ENCODE results near the gene ATIC.

Gene ATIC

GRCh38 chr2:215392164-215392563 is 80.3 kb downstream of the ATIC start:
- TF ChIP-seq CTCF (IDR thresholded peaks at IDR 0.05; ENCODE audit: borderline replicate concordance, control extremely low read depth, extremely low read depth, insufficient read depth, missing control alignments) = no peak
- DNase-seq (ENCODE audit: low spot score) = no peak
- in situ Hi-C loops (cut with MboI; ENCODE audit: low sequenced_read_pairs, unreplicated experiment) = no loop called here

GRCh38 chr2:215392687-215393270 is 80.9 kb downstream of the ATIC start:
- TF ChIP-seq CTCF (IDR thresholded peaks at IDR 0.05; ENCODE audit: borderline replicate concordance, control extremely low read depth, extremely low read depth, insufficient read depth, missing control alignments) = no peak
- in situ Hi-C loops (cut with MboI; ENCODE audit: low sequenced_read_pairs, unreplicated experiment) = no loop called here
- no peak for DNase-seq (ENCODE audit: low spot score)

GRCh38 chr2:215394102-215394805 is 82.4 kb downstream of the ATIC start:
- in situ Hi-C loops (cut with MboI; ENCODE audit: low sequenced_read_pairs, unreplicated experiment) = no loop called here
- TF ChIP-seq CTCF (IDR thresholded peaks at IDR 0.05; ENCODE audit: borderline replicate concordance, control extremely low read depth, extremely low read depth, insufficient read depth, missing control alignments) = no peak
- no peak for DNase-seq (ENCODE audit: low spot score)

GRCh38 chr2:215395687-215396460 is 84.0 kb downstream of the ATIC start:
- in situ Hi-C loops (cut with MboI; ENCODE audit: low sequenced_read_pairs, unreplicated experiment) = no loop called here
- TF ChIP-seq CTCF (IDR thresholded peaks at IDR 0.05; ENCODE audit: borderline replicate concordance, control extremely low read depth, extremely low read depth, insufficient read depth, missing control alignments) = no peak
- no peak for DNase-seq (ENCODE audit: low spot score)

- DNase-seq (ENCODE audit: low spot score) = no peak
- in situ Hi-C loops (cut with MboI; ENCODE audit: low sequenced_read_pairs, unreplicated experiment) = no loop called here
- TF ChIP-seq CTCF (IDR thresholded peaks at IDR 0.05; ENCODE audit: borderline replicate concordance, control extremely low read depth, extremely low read depth, insufficient read depth, missing control alignments) = no peak
Measured at GRCh38 chr2:215396595-215397313, 84.9 kb downstream of the ATIC start.

- in situ Hi-C loops (cut with MboI; ENCODE audit: low sequenced_read_pairs, unreplicated experiment) = no loop called here
- no peak for DNase-seq (ENCODE audit: low spot score)
- no peak for TF ChIP-seq CTCF (IDR thresholded peaks at IDR 0.05; ENCODE audit: borderline replicate concordance, control extremely low read depth, extremely low read depth, insufficient read depth, missing control alignments)
Measured at GRCh38 chr2:215397632-215398341, 85.9 kb downstream of the ATIC start.

Data from GM13976 (cell line).